Cardiac muscle cell (in vitro differentiated cells and primary cell): Measurements from ENCODE around the gene HS3ST3A1. TPM values are rescaled to one million over a fixed set of nuclear protein-coding genes. Genes with fewer than 3 reads are reported as not detected.
A peak's percentile ranks its signal among the peaks of the same experiment; 100 is the strongest.
"Not testable (repeated sequence)": the region's sequence is repeated elsewhere in the genome, so short reads cannot be mapped to it uniquely, and the experiment has no call there.

Source experiments
- DNase-seq, 2 donors: peaks; one replicate each; pipeline versions ENCODE4 v3.0.0 to v3.0.0-alpha.2; 2010 to 2017; ENCODE audit warnings: low read depth in 1 of 2, low spot score in 1 of 2
- H3K27ac ChIP-seq: fragments of 200-600 bp; sonication (generic); 2 replicates; pipeline ENCODE4 v1.5.1; 2016
- H3K27me3 ChIP-seq: fragments of 200-600 bp; sonication (generic); 2 replicates; pipeline ENCODE4 v1.6.0; 2016; ENCODE audit warnings: control low read depth
- H3K36me3 ChIP-seq: fragments of 200-600 bp; sonication (generic); 2 replicates; pipeline ENCODE4 v1.5.1; 2016; ENCODE audit warnings: control low read depth
- H3K4me1 ChIP-seq: fragments of 200-600 bp; sonication (generic); 2 replicates; pipeline ENCODE4 v1.8.1; 2017; ENCODE audit warnings: low read depth, mild to moderate bottlenecking, mixed run types
- H3K4me3 ChIP-seq: fragments of 200-600 bp; sonication (generic); 2 replicates; pipeline ENCODE4 v1.5.1; 2016; ENCODE audit warnings: mild to moderate bottlenecking
- H3K9me3 ChIP-seq: fragments of 200-600 bp; sonication (generic); 2 replicates; pipeline ENCODE4 v1.5.1; 2017; ENCODE audit warnings: low read depth, mild to moderate bottlenecking, control low read depth
- CTCF ChIP-seq: IDR thresholded peaks from 2 replicates; pipeline ENCODE4 v1.5.1; 2012; ENCODE audit warnings: low read depth, mild to moderate bottlenecking, low read length
- polyA plus RNA-seq: library from polyadenylated mRNA; unstranded; fragments of >200 nt; fragmentation: Nextera tagmentation; extraction: Ambion mirVana; gene quantifications from 2 replicates; pipeline ENCODE4 v1.2.1, GENCODE V29; 2016
- total RNA-seq: library from RNA; depleted of rRNA; stranded (reverse); fragments of >200 nt; gene quantifications from 2 replicates; pipeline ENCODE4 v1.2.3, GENCODE V29; 2016

HS3ST3A1 gene
- total and polyA plus RNA-seq, 2 experiments from 2014 or later, result 8.2 to 20.6 TPM

GRCh38 chr17:13550291-13550690 lies 51.4 kb downstream of the HS3ST3A1 start:
- Histone ChIP-seq H3K9me3 (no peaks in the 10 kb centered on the region), H3K27ac (no peak overlapping the region), H3K36me3 (no peaks in the 10 kb centered on the region), H3K4me1 (no peaks in the 10 kb centered on the region), H3K4me3 (no peak overlapping the region), H3K27me3 (no peaks in the 10 kb centered on the region)
- no peak for DNase-seq
- no peak for TF ChIP-seq CTCF

- H3K36me3 ChIP-seq, H3K4me3 ChIP-seq, H3K4me1 ChIP-seq, DNase-seq, H3K27ac ChIP-seq, H3K27me3 ChIP-seq, H3K9me3 ChIP-seq: not testable (repeated sequence)
Observed at GRCh38 chr17:13548576-13548975, 53.2 kb downstream of the HS3ST3A1 start.

- DNase-seq, result no peak
- H3K9me3 ChIP-seq, result no peaks in the 10 kb centered on the region
- peaks cover 5% of the 10 kb centered on the region for H3K4me1 ChIP-seq
- H3K27ac ChIP-seq, result no peak overlapping the region
- no peaks in the 10 kb centered on the region for H3K27me3 ChIP-seq
- no peak overlapping the region for H3K4me3 ChIP-seq
- no peak for TF ChIP-seq CTCF
- no peaks in the 10 kb centered on the region for H3K36me3 ChIP-seq
Observed at GRCh38 chr17:13546851-13547250, 54.9 kb downstream of the HS3ST3A1 start.

DNA sequence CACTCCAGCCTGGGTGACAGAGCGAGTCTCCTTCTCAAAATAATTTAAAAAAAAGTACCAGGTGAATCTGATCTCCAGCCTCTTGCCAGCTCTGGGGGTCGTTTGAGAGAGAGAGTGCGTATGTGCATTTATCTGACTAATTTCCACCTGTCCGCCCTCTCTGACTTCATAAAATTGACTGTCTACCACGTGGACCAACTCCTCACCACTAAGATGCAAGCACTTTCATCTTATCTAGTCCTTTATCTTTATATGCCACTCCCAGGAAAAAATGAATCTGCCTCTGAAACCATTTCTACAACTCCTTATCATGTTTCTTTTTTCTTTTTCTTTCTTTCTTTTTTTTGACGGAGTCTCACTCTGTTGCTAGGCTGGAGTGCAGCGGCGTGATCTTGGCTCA lies 55.8 kb downstream of the HS3ST3A1 start:
- no peak for DNase-seq
- H3K9me3 ChIP-seq, result no peaks in the 10 kb centered on the region
- no peaks in the 10 kb centered on the region for H3K27me3 ChIP-seq
- H3K27ac ChIP-seq, result no peak overlapping the region
- no peak for TF ChIP-seq CTCF
- no peak overlapping the region for H3K4me3 ChIP-seq
- peaks cover 10% of the 10 kb centered on the region for H3K4me1 ChIP-seq
- no peaks in the 10 kb centered on the region for H3K36me3 ChIP-seq

DNA sequence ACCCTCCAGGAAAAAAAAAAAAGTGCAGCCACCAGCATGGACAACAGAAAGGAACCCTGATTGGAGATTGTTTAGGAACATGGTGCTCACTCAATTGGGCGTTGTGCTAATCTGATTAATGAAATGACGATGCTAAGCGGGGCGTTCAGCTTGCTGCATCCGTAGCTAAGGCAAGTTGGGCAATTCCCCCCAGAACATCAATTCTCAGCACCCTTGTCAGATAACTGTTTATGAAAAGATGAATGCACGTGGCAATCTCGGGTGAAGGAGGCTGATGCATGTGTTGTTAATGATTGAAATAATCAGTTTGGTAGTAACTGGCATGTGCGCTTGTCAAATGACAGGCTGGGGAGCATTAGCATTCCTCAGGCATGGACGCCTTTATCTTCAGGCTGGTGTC lies 57.0 kb downstream of the HS3ST3A1 start:
- TF ChIP-seq CTCF, result no peak
- H3K27ac ChIP-seq, result no peak overlapping the region
- H3K27me3 ChIP-seq, result no peaks in the 10 kb centered on the region
- H3K4me3 ChIP-seq, result no peak overlapping the region
- DNase-seq, result peak in 1 of 2 donors; percentile 64
- peaks cover 15% of the 10 kb centered on the region for H3K4me1 ChIP-seq
- no peaks in the 10 kb centered on the region for H3K36me3 ChIP-seq
- H3K9me3 ChIP-seq, result no peaks in the 10 kb centered on the region

GRCh38 chr17:13544292-13544691 lies 57.4 kb downstream of the HS3ST3A1 start:
- Histone ChIP-seq H3K4me3 (no peak overlapping the region), H3K27ac (no peak overlapping the region), H3K4me1 (peaks cover 15% of the 10 kb centered on the region), H3K9me3 (no peaks in the 10 kb centered on the region), H3K36me3 (no peaks in the 10 kb centered on the region), H3K27me3 (no peaks in the 10 kb centered on the region)
- no peak for TF ChIP-seq CTCF
- DNase-seq, result peak in 1 of 2 donors; percentile 96
